Keratinocyte (primary cell): ENCODE results near the gene ARHGAP15.

ENCODE experiments used
- CTCF ChIP-seq, 3 experiments: IDR thresholded peaks in 1 of 3; conservative IDR thresholded peaks in 1 of 3; optimal IDR thresholded peaks in 1 of 3; 2 replicates in 2 of 3; 3 replicates in 1 of 3; pipeline versions ENCODE3 to v1.5.1; 2011; ENCODE audit warnings: low read length in 3 of 3, mild to moderate bottlenecking in 3 of 3, moderate library complexity in 2 of 3, control low read depth in 1 of 3, inconsistent platforms in 1 of 3; ENCODE audit not compliant: insufficient read depth in 2 of 3; ENCODE audit errors: extremely low read depth in 1 of 3
- EZH2 ChIP-seq: IDR thresholded peaks from one replicate; pipeline ENCODE4 v1.6.1; 2012; ENCODE audit warnings: inconsistent platforms, mild to moderate bottlenecking, low read length, moderate library complexity

DNA sequence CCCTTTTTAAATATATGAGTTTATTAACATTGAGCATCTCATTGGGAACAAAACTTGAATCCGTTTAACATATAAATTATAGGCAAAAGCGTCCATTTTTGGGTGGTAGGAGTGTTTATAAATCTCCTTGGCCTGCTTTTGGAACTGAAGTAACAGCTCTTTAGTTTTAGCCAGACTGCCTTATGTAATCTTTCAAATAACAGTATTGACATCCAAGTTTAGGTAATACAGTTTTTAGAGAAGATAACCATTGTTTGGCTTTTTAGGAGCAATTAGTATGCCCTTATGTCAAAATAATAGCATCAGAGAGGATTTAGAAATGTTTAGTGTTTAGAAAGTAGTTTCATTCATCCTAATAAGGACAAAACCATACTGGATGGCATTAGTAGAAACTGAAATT lies 361.9 kb downstream of the ARHGAP15 start:
- TF ChIP-seq CTCF (optimal IDR thresholded peaks at IDR 0.05 in 1 of 3, IDR thresholded peaks at IDR 0.05 in 1 of 3, conservative IDR thresholded peaks at IDR 0.05 in 1 of 3; ENCODE audit: extremely low read depth in 1 of 3, insufficient read depth in 2 of 3, low read length in 3 of 3) (no peak), EZH2 (no peak)
